HG03469 (cell line): ENCODE data around the gene AFF3.
"Not testable (repeated sequence)": the region's sequence is repeated elsewhere in the genome, so short reads cannot be mapped to it uniquely, and the experiment has no call there.

Experiments
- ATAC-seq: cut with Tn5 transposase; IDR thresholded peaks from one replicate; pipeline ENCODE4 v1.9.1; 2021; ENCODE audit warnings: mild to moderate bottlenecking, moderate library complexity, moderate number of reproducible peaks; ENCODE audit not compliant: unreplicated experiment

The AFF3 gene

DNA sequence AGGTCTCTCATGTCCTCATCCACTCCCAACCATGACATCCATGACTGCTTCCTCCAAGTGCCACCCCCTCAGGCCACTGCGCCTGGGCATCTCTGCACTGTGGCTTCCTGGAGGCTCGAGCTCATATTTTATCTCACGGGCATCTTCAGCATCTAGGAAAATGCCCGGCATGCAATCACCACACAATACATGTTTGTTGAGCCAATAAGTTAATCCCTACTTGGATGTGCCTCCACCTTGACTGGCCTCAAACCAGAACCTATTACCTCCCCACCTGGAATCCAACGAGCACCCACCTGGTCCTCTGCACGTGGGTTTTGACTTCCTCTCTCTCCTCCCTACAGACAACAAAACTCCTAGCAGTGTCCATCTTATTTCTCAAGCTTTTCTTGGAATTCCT, 453.7 kb downstream of the AFF3 start:
- ATAC-seq: no peak

DNA sequence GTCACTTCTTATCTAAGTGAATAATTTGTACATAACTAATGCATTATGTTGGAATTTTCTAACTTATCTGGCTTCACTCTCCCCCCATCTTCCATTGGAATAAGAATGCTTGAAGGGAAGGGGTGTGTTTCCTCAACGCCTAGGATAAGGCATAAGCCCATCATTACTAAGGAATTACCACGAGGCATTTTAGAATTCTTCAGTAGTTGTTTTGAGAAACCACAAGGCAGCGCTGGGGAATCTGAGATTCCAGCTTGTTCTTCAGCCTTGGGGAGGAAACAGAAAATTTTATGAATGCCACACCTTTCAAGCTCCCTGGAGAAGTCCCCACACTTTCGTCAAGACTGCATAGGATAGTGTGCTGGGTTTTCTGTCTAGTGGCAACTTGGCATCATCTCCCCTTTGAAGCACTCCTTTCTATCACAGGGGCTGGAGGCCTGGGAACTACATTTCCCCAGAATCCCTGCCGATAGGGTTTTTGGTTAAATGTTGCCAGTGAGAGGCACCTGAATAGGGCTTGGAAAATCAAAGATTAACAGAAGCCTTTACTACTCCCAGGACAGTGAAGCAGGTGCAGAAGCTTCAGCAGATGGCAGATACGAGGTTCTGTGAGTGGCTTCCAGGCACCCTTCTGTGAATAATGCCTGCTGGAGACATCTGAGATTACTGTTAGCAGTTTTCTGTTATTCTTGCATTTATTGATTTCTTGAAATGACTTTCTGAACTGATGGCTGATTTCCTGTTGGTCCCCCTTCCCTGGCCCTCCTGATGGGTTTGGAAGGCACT, 459.9 kb downstream of the AFF3 start:
- ATAC-seq: no peak

DNA sequence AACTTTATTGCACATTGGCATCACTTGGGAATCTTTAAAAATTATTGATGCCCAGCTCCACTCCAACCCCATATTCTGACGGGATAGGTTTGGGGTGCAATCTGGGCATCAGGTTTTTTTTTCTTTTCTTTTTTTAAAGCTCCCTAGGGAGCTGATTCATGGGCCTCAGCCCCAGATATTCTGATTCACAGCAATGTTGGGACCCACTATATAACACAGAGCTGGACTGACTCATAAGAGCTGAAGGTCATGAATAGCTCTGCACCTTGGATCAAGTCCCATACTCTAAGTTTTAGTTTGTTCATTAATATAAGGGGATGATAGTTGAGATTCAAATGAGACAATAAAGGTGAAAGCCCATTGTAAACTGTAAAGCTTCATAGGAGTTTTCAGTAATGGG, 461.4 kb downstream of the AFF3 start:
- ATAC-seq: no peak

DNA sequence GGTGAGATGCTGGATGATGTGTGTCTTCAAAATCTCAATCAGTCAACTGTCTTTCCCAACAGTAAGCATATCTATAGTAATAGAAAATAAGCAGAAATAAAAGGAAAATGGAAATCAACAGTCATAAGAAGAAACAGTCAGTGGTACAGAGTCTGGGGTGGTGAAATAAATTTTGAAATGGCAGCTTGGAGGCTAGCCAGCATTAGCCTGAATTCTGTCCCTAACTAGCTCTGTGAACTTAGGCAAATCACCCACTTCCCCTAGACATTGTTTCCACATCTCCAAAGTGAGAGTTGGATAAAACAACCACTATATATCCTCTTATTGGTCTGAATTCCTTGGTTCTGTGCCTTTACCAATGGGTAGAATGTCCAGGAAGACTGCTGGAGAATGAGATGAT, 462.9 kb downstream of the AFF3 start:
- no peak for ATAC-seq

DNA sequence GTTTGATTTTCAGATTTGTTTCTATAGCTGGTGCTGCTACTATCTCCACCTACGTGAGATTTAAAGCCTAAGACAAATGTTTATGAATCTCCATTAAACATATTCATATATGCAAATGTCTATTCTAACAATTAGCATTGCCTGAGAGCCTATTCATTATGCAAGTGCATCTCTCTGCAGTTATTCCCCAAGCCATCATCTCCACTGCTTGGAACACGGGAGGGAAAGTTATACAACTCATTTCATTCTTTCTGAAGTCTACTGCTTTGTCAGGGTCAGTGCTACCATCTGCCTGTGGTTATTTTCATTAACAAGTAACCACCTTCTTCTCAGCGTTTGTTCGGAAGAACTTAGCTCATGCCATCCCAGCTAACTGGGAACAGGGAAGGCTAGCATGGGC, 463.8 kb downstream of the AFF3 start:
- ATAC-seq: no peak

DNA sequence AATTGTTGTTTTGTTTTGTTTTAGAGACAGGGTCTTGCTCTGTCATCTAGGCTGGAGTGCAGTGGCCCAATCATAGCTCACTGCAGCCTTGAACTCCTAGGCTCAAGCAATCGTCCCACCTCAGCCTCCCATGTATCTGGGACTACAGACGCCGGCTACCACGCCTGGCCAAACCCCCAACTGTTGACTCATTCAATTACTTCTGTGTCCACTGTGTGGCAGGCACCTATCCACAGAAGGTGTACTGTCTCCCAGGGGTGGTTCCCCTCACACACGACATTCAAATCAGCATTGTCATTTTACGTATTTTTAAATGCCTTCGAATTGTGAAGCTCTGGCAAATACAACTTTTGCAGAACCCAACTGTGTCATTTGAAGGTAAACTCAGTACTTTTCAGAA, 464.6 kb downstream of the AFF3 start:
- ATAC-seq: no peak

DNA sequence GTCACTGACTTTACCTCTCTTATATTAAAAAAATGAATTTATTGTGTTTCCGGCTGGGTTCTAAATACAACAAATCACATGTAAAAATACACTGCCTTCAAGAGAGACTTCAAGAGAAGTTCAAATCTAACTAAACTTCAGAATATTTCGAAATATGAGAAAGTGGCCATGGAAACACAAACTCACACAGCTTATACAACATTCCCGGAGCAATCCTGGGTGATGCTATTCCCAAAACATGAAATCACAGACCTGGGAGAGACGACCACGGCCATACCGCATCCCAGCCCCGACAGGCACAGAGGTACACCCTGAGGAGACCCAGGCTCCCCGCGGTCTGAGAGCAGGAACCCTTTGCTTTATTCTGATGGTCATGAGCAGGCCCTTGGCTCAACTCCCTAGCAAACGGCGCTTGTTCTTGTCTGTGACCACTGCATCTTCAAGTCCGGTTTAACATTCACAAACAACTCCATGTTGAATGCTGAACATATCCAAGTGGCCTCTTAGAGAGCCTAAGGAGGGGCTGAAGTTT, 467.2 kb downstream of the AFF3 start:
- ATAC-seq: no peak

DNA sequence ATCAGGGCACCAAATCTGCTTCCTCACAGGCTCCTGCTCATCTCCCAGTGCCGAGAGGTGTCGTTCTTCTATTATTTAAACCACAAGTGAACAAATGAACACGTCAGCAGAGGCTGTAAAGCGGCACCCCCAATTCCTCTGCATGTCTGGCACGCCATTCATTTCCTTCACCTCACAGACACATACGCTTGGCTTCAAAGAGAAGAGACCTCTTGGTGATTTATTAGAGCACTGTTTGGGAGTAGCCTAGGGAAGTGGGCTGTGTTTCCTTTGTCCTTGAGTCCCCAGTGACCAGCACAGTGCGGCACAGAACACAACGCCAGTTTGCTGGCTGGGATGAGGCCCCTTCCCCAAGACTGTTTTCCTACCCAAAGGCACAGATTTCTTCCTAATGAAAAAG, 468.3 kb downstream of the AFF3 start:
- no peak for ATAC-seq

DNA sequence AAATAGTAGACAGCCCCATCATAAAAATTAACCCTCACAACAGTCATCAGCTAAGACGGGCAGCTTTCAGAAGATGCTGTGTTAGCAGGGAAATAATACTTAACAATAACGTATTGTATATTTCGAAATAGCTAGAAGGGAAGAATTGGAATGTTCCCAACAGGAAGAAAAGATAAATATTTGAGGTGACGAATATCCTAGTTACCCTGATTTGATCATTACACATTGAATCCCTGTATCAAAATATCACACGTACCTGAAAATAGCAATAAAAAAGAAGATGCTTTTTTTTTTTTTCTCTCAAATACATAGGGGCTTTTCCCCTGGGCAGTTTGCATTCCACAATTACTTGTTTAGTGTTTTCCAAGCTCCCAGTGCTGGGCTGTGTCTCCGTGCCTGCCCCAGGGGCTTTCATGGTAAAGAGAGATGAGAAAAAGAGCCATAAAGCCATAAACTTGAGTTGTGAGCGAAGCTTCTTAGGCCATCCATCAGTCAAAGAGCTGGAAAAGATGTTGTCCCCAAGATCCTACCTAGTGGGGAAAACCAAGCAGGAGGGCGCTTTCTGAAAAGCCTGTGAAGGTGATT, 469.5 kb downstream of the AFF3 start:
- no peak for ATAC-seq

DNA sequence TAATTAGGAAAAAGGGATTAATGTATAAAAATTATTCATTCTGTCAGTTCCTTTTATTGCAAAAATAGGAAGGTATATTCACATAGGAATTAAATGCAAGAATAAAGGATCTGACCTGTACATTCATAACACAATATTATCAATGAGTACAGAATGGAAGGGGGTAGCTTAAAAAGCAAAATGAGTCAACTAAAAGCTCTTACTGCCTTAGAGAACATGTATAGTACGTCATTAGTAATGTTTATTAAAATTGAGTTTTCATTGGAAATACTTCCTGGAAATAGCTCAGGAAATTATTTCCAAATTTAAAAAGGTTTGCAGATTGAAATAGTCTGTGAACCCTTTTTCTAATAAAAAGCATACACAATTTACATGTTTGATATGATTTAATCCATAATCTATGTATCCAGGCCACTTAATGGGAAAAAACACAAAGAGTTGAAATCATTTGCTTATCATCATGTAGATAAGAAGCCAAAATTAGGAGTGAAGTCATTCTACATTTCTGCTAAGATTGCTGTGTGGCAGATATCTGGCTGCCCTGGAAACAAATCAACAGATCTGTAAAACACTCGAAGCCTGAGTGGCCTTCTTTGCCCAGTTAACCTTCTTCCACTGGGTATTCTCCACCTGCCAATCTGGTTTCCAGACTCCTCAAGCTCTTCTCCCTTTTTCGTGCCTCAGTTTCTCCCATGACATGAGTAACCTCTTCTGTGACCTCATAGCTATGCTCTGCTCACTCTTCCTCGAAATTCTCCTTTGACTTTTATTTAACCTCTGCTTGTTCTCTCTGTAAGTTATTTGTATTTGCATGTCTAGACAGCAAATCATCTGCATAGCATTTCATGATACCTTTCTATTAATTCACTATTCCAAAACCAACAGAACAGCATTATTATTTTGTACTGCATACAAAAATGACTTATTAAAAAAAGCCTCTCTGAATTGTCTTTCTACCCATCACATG, 471.3 kb downstream of the AFF3 start:
- ATAC-seq: no peak

DNA sequence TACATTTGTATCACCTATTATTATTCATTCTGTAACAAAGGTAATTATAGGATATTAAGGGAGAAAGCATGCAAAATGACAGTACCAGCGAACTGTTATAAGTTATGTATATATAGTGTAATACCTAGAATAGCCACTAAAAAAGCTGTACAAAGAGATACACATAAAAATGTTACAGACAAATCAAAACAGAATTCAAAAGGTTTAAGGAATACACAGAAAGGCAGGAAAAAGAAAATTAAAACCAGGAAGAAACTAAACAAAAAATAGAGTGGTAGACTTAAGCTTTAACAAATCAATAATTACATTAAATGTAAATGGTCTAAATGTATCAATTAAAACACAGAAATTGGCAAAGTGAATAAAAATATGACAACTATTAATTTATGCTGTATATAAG, 476.1 kb downstream of the AFF3 start:
- ATAC-seq: no peak

DNA sequence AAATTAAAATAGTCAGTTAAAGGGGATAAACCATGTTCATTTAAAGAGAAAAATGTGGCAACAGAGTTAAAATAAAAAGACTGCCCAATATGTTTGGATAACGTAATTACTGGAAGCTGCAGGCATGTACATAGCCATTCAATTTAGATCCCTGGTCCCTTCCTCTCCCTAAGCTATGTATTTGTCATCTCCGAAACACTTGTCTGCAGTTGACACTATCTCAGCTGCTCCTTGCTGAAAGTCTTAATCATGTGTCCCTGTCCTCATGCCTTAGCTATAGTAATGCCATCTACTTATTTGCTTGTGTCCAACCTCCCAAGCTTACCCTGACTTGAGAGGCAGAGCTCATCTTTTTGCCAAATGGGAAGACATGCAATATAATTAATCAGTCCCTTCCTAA, 478.7 kb downstream of the AFF3 start:
- ATAC-seq: no peak

DNA sequence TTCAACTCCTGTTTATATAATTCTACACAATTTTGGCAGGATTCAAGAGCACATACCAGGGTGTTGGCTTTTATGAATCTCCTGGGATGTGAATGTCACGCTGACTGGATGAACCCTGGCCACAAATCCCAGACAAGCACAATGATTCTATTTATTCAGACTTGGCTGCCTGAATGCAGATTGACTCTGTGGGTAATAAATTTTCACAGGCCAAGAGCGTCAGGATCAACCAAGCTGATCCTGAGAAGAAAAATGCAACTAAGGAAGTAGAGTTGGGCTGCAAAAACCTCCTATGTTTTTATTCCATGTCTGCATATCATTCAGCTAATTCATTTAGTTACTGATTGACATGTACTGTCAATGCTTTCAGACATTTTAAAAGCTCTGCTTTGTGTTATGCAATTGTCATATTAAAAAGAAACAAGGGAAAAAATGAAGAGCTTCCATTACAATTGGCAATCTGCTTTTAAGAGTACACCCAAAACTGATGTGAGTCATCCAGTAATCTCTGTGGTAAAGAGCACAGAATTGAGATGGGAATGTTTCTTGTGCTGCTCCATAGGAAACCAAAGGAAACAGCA, 479.5 kb downstream of the AFF3 start:
- no peak for ATAC-seq

DNA sequence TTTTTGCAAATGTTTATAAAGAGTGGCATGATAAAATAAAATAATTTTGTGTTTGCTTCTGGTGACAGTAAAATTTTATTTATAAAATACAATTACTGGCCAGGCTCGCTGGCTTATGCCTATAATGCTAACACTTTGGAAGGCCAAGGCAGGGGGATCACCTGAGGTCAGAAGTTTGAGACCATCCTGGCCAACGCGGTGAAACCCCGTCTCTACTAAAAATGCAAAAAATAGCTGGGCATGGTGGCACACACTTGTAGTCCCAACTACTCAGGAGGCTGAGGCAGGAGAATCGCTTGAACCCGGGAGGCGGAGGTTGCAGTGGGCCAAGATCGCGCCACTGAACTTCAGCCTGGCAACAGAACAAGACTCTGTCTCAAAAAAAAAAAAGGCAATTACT, 480.6 kb downstream of the AFF3 start:
- ATAC-seq: not testable (repeated sequence)

DNA sequence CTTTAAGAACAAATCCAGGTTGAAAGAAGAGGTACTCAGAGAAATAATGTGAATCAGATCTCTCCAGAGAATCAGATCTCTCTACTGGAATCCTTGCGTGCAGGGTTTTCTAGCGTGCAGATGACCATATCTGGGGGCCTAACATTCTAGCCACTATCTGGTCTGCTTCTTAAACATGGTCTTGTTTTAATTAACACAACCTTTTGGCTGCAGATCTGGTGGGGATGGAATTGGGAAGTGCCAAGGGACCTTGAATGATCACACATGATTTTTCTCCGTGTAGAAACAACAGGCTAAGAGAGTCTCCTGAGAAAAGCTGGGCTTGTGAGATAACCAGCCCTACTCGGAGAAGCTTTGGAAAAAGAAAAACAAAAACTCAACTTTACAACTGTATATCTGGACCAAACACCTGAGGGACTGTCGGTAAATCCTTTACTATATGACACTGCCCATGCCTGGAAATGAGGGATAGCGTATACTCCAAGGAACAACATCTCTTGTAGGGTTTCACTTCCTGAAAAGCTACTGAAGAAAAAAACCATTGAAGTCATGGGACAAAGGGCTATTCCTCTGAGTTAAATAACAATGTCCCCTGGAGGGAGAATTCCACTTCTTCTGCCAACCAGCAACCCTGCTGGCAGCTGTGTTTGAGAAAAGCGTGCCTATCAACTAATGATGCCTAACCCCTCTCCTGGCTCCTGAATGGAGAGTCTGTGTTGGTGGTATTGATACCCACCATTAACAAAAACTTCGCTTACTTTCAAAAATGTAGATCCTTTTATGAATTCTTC, 481.6 kb downstream of the AFF3 start:
- ATAC-seq: no peak

DNA sequence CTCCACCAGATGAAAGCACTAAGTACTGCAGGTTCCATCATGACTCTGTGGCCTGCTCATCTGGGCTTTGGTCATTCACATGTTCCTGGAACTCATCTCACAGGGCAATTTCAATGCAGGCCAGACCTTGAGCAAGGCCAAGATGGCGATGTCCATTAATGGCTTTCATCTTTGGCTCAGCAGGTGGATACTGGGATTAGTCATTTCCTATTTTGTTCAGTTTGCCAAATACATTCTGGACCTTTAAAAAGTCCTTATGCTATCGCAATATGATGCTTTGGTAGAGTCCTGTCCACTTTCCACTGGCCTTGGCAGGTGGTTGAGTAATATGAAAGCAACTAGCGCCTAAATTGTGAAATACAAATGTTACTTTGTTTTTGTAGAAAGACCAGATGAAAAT, 482.5 kb downstream of the AFF3 start:
- ATAC-seq: no peak

DNA sequence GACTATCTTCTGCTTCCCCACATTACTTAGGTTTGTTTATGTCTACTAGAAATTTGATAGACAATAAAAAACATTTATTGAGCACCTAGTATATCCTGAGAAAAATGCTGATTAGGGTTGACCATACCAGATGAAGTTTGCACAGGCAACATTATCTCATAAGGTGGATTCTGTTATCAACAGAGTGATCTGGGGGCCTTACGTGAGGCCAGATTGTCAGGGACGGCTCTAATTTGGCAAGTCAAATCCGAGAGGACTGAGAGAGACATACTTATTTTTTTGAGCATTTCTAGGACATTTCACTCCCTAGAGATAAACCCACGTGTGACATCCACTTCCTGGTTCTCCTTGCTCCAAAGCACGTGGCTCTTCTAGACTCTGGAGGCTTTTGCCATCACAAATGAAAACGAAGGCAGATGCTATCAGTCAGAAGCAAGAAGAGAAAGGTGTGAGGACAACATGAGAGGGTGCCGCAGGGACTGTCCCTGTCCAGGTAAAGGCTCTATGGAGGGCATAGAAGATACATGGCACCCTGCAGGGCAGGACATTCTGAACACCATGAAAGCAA, 484.6 kb downstream of the AFF3 start:
- no peak for ATAC-seq

DNA sequence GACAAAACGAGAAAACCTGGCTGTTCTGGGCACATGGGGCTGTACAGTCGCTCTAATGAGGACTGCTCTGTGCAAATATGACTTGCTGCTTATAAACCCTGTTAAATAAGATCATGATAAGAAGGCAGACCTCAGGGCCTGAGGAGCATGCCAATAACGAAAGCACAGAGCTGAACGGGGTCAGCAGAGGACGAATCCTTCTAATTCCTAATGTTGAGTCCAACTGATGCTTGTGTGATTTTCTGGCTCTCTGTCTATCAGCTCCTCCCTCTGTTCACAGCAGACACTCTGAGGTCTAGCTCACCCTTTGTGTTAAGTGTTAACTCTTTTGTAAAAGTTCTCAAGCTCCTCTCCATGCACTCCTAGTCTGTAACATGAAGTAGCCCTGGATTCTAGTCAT, 485.4 kb downstream of the AFF3 start:
- no peak for ATAC-seq

DNA sequence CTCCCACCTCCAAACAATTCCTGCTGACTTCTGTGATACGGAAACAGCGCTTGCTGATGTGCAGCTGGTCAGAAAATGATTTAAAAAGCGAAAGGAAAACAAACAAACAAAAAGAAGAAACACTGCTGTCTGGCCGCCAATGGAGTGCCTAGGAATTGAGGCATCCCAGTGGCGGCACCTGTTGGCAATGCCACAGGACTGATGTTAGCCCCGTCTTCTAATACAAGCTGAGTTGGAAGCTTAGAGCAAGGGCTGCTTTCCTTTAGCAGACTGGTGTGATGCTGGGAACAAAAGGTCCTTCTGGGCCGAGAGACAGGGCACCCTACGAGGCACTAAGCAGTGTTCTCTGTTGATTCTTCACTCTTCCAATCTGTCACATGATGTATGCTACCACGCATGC, 489.0 kb downstream of the AFF3 start:
- no peak for ATAC-seq

DNA sequence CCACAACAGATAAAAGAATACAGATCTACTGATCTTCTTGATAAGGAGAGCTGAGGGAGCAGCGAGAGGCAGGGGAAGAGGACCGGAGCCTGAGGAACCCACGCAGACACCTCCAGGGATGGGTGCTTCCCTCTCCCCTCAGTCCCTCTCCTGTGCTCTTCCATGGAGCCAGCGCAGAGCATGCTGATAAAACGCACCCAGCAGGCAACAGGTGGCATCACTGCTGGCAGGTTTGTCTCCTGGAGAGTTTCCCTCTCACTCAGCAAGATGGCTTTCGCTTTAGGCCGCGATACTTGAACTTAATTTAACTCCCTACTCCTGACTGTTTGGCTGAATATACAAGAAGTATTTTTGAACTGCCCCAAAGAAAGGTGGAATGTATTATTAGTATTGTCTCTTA, 489.5 kb downstream of the AFF3 start:
- ATAC-seq: no peak
